G401.6 (cell line): ENCODE data around the gene AOAH.

Source experiments
- FAIRE-seq: peaks from 2 replicates; lab custom pipeline; 2012; peaks lifted over from hg19 to GRCh38; lab: Jason Lieb, UNC

AOAH gene

GRCh38 chr7:36629351-36629750 lies 94.9 kb downstream of the AOAH start:
- no peak for FAIRE-seq

GRCh38 chr7:36627836-36628235 lies 96.5 kb downstream of the AOAH start:
- FAIRE-seq = no peak

- no peak for FAIRE-seq
Measured at GRCh38 chr7:36626111-36626510, 98.2 kb downstream of the AOAH start.

GRCh38 chr7:36625247-36625646 lies 99.0 kb downstream of the AOAH start:
- FAIRE-seq = no peak

GRCh38 chr7:36623247-36623646 lies 101.0 kb downstream of the AOAH start:
- FAIRE-seq = no peak

- no peak for FAIRE-seq
Measured at GRCh38 chr7:36621396-36621795, 102.9 kb downstream of the AOAH start.

- no peak for FAIRE-seq
Measured at GRCh38 chr7:36620166-36620708, 104.1 kb downstream of the AOAH start.

GRCh38 chr7:36617408-36617807 lies 106.9 kb downstream of the AOAH start:
- no peak for FAIRE-seq

GRCh38 chr7:36615852-36616540 lies 108.3 kb downstream of the AOAH start:
- no peak for FAIRE-seq

GRCh38 chr7:36614959-36615358 lies 109.3 kb downstream of the AOAH start:
- FAIRE-seq = no peak

- no peak for FAIRE-seq
Measured at GRCh38 chr7:36613031-36613614, 111.2 kb downstream of the AOAH start.

- no peak for FAIRE-seq
Measured at GRCh38 chr7:36611703-36612102, 112.6 kb downstream of the AOAH start.

GRCh38 chr7:36607721-36608095 lies 116.6 kb downstream of the AOAH start:
- no peak for FAIRE-seq

- FAIRE-seq = no peak
Measured at GRCh38 chr7:36606976-36607720, 117.1 kb downstream of the AOAH start.

- no peak for FAIRE-seq
Measured at GRCh38 chr7:36606153-36606975, 117.9 kb downstream of the AOAH start.

GRCh38 chr7:36605261-36606051 lies 118.8 kb downstream of the AOAH start:
- no peak for FAIRE-seq

GRCh38 chr7:36604806-36605205 lies 119.5 kb downstream of the AOAH start:
- FAIRE-seq = no peak

GRCh38 chr7:36602934-36603887 lies 121.1 kb downstream of the AOAH start:
- FAIRE-seq = no peak

- no peak for FAIRE-seq
Measured at GRCh38 chr7:36602511-36602910, 121.8 kb downstream of the AOAH start.

- no peak for FAIRE-seq
Measured at GRCh38 chr7:36601601-36602000, 122.7 kb downstream of the AOAH start.
